Dedifferentiated amniotic fluid mesenchymal stem cell (primary cell): ENCODE results near the gene SORCS2.

Experiments used
- DNase-seq: peaks from one replicate; pipeline ENCODE4 v3.0.0-alpha.2; 2016; ENCODE audit errors: extremely low spot score

Gene SORCS2

GRCh38 chr4:7710126-7710525 is 517.8 kb downstream of the SORCS2 start:
- DNase-seq, result no peak

GRCh38 chr4:7710576-7711306 is 518.4 kb downstream of the SORCS2 start:
- no peak for DNase-seq

GRCh38 chr4:7711307-7711963 is 519.1 kb downstream of the SORCS2 start:
- no peak for DNase-seq

- DNase-seq, result no peak
These were observed 519.8 kb downstream of the SORCS2 start for GRCh38 chr4:7712021-7712671.

- DNase-seq, result no peak
These were observed 521.4 kb downstream of the SORCS2 start for GRCh38 chr4:7713757-7714156.

- DNase-seq, result no peak
These were observed 521.8 kb downstream of the SORCS2 start for GRCh38 chr4:7714176-7714575.

GRCh38 chr4:7714738-7715137 is 522.4 kb downstream of the SORCS2 start:
- no peak for DNase-seq

GRCh38 chr4:7715271-7716009 is 523.1 kb downstream of the SORCS2 start:
- DNase-seq, result no peak

GRCh38 chr4:7716010-7716721 is 523.8 kb downstream of the SORCS2 start:
- DNase-seq, result no peak

- DNase-seq, result no peak
These were observed 524.8 kb downstream of the SORCS2 start for GRCh38 chr4:7717161-7717560.

GRCh38 chr4:7717946-7718490 is 525.7 kb downstream of the SORCS2 start:
- no peak for DNase-seq

GRCh38 chr4:7719354-7720174 is 527.2 kb downstream of the SORCS2 start:
- peak; percentile 16 for DNase-seq

- DNase-seq, result no peak
These were observed 529.7 kb downstream of the SORCS2 start for GRCh38 chr4:7721984-7722551.

GRCh38 chr4:7722766-7723387 is 530.5 kb downstream of the SORCS2 start:
- DNase-seq, result no peak

GRCh38 chr4:7723625-7724024 is 531.3 kb downstream of the SORCS2 start:
- DNase-seq, result no peak

- no peak for DNase-seq
These were observed 533.6 kb downstream of the SORCS2 start for GRCh38 chr4:7725951-7726350.

GRCh38 chr4:7726665-7727413 is 534.5 kb downstream of the SORCS2 start:
- DNase-seq, result no peak

GRCh38 chr4:7727749-7728148 is 535.4 kb downstream of the SORCS2 start:
- no peak for DNase-seq

GRCh38 chr4:7731437-7731836 is 539.1 kb downstream of the SORCS2 start:
- DNase-seq, result no peak
